WERI-Rb-1 (cell line): ENCODE measurements around the gene ZNF618.
A peak's percentile ranks its signal among the peaks of the same experiment; 100 is the strongest.

Experiments used
- DNase-seq: peaks from one replicate; pipeline ENCODE4 v3.0.0-alpha.2; 2020
- H3K27ac ChIP-seq: fragments of 250-450 bp; sonication (Bioruptor Pico); 2 replicates; pipeline ENCODE4 v1.5.1; 2020; ENCODE audit warnings: mild to moderate bottlenecking, moderate library complexity
- H3K27me3 ChIP-seq: fragments of 250-450 bp; sonication (Bioruptor Pico); 2 replicates; pipeline ENCODE4 v1.5.1; 2021; ENCODE audit warnings: mild to moderate bottlenecking, low read depth, moderate library complexity; ENCODE audit not compliant: insufficient read depth, severe bottlenecking
- H3K36me3 ChIP-seq: fragments of 250-450 bp; sonication (Bioruptor Pico); 2 replicates; pipeline ENCODE4 v1.5.1; 2020; ENCODE audit warnings: mild to moderate bottlenecking, moderate library complexity
- H3K4me3 ChIP-seq: 2 replicates; pipeline ENCODE4 v1.5.1; 2011; ENCODE audit warnings: low read depth, mild to moderate bottlenecking, control low read depth, low read length
- H3K9me3 ChIP-seq: fragments of 250-450 bp; sonication (Bioruptor Pico); 2 replicates; pipeline ENCODE4 v1.5.1; 2021; ENCODE audit warnings: mild to moderate bottlenecking, moderate library complexity; ENCODE audit not compliant: severe bottlenecking
- CTCF ChIP-seq: IDR thresholded peaks from 2 replicates; pipeline ENCODE4 v1.5.1; 2011; ENCODE audit warnings: low read depth, mild to moderate bottlenecking, control low read depth, inconsistent platforms, low read length

The ZNF618 gene, protein sequence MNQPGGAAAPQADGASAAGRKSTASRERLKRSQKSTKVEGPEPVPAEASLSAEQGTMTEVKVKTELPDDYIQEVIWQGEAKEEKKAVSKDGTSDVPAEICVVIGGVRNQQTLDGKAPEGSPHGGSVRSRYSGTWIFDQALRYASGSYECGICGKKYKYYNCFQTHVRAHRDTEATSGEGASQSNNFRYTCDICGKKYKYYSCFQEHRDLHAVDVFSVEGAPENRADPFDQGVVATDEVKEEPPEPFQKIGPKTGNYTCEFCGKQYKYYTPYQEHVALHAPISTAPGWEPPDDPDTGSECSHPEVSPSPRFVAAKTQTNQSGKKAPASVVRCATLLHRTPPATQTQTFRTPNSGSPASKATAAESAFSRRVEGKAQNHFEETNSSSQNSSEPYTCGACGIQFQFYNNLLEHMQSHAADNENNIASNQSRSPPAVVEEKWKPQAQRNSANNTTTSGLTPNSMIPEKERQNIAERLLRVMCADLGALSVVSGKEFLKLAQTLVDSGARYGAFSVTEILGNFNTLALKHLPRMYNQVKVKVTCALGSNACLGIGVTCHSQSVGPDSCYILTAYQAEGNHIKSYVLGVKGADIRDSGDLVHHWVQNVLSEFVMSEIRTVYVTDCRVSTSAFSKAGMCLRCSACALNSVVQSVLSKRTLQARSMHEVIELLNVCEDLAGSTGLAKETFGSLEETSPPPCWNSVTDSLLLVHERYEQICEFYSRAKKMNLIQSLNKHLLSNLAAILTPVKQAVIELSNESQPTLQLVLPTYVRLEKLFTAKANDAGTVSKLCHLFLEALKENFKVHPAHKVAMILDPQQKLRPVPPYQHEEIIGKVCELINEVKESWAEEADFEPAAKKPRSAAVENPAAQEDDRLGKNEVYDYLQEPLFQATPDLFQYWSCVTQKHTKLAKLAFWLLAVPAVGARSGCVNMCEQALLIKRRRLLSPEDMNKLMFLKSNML

DNA sequence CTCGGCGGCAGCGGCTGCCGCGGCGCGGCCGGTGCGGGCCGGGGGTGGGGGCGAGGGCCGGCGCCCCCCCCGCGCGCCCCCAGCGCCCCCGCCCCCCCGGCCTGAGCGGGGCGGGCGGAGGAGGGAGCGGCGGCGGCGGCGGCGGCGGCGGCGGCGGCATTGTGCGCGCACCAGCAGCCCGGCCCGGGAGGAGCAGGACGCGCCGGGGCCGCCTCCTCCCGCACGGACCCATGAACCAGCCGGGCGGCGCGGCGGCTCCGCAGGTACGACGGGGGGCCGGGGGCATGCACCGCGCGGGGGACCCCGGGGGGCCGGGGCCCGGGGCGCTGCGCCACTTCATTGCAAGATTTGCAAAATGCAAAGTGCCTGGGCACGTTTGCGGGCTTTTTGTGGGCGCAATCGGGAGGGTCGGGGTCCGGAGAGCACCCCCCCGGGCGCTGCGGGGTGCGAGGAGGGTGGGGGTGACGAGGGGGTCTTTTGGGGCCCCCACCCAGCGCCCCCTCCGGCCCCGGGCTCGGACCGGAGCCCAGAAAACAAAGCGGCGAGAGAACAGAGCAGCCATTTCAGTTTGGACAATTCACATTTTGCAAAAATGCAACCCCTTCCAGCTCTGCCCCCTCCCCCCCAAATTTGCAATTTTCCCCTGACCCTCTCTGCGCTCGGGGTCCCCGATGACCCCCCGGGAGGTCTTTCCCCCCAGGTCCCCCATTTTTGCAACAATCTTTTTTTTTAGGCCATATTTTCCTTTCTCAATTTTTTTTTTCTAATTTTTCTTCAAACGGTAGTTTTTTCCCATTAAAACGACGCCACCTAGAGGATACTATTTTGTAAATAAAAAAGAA, at the start of gene ZNF618:
Gene ZNF618, plus strand, starts transcription at position 159 of the 842 bp plus-strand sequence. Its CDS starts 72 bp downstream, at position 231.
- TF ChIP-seq CTCF = no peak
- H3K27ac ChIP-seq = no peak within 1 kb of the TSS
- no peaks in the 10 kb centered on the region for H3K9me3 ChIP-seq
- peak; percentile 29 for DNase-seq
- no peaks in the 10 kb centered on the region for H3K36me3 ChIP-seq
- peaks cover 58% of the 10 kb centered on the region for H3K27me3 ChIP-seq
- H3K4me3 ChIP-seq = peak within 1 kb of the TSS; percentile 71

GRCh38 chr9:113828221-113828620, 47.9 kb upstream of the ZNF618 start:
- Histone ChIP-seq H3K27me3 (peaks cover 12% of the 10 kb centered on the region), H3K4me3 (no peak overlapping the region), H3K9me3 (peaks cover 8% of the 10 kb centered on the region), H3K27ac (no peak overlapping the region), H3K36me3 (no peaks in the 10 kb centered on the region)
- no peak for DNase-seq
- no peak for TF ChIP-seq CTCF

- no peak overlapping the region for H3K27ac ChIP-seq
- TF ChIP-seq CTCF = no peak
- no peak for DNase-seq
- peaks cover 9% of the 10 kb centered on the region for H3K9me3 ChIP-seq
- no peak overlapping the region for H3K4me3 ChIP-seq
- no peaks in the 10 kb centered on the region for H3K36me3 ChIP-seq
- no peaks in the 10 kb centered on the region for H3K27me3 ChIP-seq
Observed at GRCh38 chr9:113837334-113837733, 38.8 kb upstream of the ZNF618 start.

DNA sequence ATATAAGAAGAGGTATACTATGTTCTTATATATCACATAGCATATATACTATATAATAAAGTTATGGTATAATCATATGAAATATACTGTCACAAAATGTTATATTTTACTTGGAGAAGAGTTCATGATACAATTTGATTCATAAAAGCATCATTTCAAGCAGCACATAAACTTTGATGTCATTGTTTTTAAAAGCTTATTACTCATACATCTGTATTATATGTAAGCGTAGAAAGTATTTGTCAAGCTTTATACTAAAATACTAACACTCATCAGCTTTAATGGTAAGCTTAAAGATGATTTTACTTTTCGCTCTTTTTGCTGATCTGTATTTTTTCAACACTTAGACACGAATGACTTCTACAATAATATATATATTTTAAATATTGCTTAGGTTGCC, 34.0 kb upstream of the ZNF618 start:
- no peak for TF ChIP-seq CTCF

GRCh38 chr9:113844466-113844865, 31.6 kb upstream of the ZNF618 start:
- no peak for TF ChIP-seq CTCF
- no peak overlapping the region for H3K4me3 ChIP-seq
- peaks cover 5% of the 10 kb centered on the region for H3K27me3 ChIP-seq
- H3K36me3 ChIP-seq = no peaks in the 10 kb centered on the region
- no peak for DNase-seq
- H3K27ac ChIP-seq = no peak overlapping the region
- H3K9me3 ChIP-seq = peaks cover 9% of the 10 kb centered on the region

More for the DNA sequence above, 34.0 kb upstream of the ZNF618 start:
- H3K27ac ChIP-seq = no peak overlapping the region
- H3K36me3 ChIP-seq = no peaks in the 10 kb centered on the region
- H3K27me3 ChIP-seq = peaks cover 5% of the 10 kb centered on the region
- H3K9me3 ChIP-seq = peaks cover 8% of the 10 kb centered on the region
- no peak overlapping the region for H3K4me3 ChIP-seq
- DNase-seq = no peak
